HEK293T (cell line): Measurements from ENCODE around the gene TNFRSF8.

ENCODE experiments used
- ARNT ChIP-seq: fragments of 450-650 bp; IDR thresholded peaks from 2 replicates; pipeline ENCODE4 v1.6.1; 2017; ENCODE audit warnings: mild to moderate bottlenecking
- BHLHE40 ChIP-seq: fragments of 450-650 bp; IDR thresholded peaks from 2 replicates; pipeline ENCODE4 v1.6.1; 2016; ENCODE audit warnings: mild to moderate bottlenecking, moderate library complexity, borderline replicate concordance
- ELF4 ChIP-seq: fragments of 450-650 bp; IDR thresholded peaks from 2 replicates; pipeline ENCODE4 v1.6.1; 2017; ENCODE audit warnings: antibody characterized with exemption
- FOXM1 ChIP-seq: fragments of 450-650 bp; IDR thresholded peaks from 2 replicates; pipeline ENCODE4 v1.6.1; 2017; ENCODE audit warnings: mild to moderate bottlenecking, borderline replicate concordance
- L3MBTL2 ChIP-seq: fragments of 450-650 bp; conservative IDR thresholded peaks from 2 replicates; pipeline ENCODE4 v1.6.1; 2016; ENCODE audit warnings: mild to moderate bottlenecking
- LEF1 ChIP-seq: fragments of 450-650 bp; IDR thresholded peaks from 2 replicates; pipeline ENCODE4 v1.6.1; 2017; ENCODE audit warnings: mild to moderate bottlenecking, borderline replicate concordance
- PKNOX1 ChIP-seq: fragments of 450-650 bp; IDR thresholded peaks from 2 replicates; pipeline ENCODE4 v1.6.1; 2016
- SP1 ChIP-seq: fragments of 450-650 bp; IDR thresholded peaks from 2 replicates; pipeline ENCODE4 v1.6.1; 2017
- SUZ12 ChIP-seq: fragments of 450-650 bp; IDR thresholded peaks from 2 replicates; pipeline ENCODE4 v1.6.1; 2016; ENCODE audit warnings: mild to moderate bottlenecking

DNA sequence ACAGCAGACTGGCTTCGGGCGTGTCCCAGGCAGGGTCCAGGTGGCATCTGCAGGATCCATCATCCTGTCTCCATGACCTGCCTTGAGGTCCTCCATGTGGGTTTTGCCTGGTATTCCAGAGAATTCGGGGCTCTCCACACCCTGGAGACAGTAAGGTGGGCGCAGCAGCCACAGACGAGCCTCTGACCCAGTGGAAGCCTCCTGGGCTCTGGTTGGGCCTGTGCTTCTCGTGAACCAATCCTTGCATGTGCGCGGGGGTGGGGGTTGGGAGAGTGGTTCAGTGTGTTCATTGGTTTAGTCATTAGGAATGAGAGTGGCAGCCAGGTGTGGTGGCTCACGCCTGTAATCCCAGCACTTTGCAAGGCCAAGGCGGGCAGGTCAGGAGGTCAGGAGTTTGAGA is 71.6 kb downstream of the TNFRSF8 start:
- TF ChIP-seq FOXM1 (no peak), SUZ12 (no peak), L3MBTL2 (no peak), ELF4 (no peak), LEF1 (no peak), SP1 (no peak), PKNOX1 (no peak), BHLHE40 (no peak), ARNT (no peak)
